HG03066 (cell line): ENCODE results near the gene AMN1.
"Not testable (repeated sequence)": the region's sequence is repeated elsewhere in the genome, so short reads cannot be mapped to it uniquely, and the experiment has no call there.

Source experiments
- ATAC-seq: cut with Tn5 transposase; IDR thresholded peaks from one replicate; pipeline ENCODE4 v1.9.1; 2021; ENCODE audit warnings: low read depth; ENCODE audit not compliant: unreplicated experiment

The AMN1 gene

GRCh38 chr12:31687101-31687527 is 41.7 kb downstream of the AMN1 start:
- no peak for ATAC-seq

GRCh38 chr12:31685801-31686200 is 43.0 kb downstream of the AMN1 start:
- ATAC-seq = no peak

GRCh38 chr12:31682136-31682962 is 46.5 kb downstream of the AMN1 start:
- ATAC-seq = peak; percentile 86

- no peak for ATAC-seq
Measured at GRCh38 chr12:31672521-31672920, 56.3 kb downstream of the AMN1 start.

GRCh38 chr12:31669582-31669981 is 59.2 kb downstream of the AMN1 start:
- ATAC-seq = not testable (repeated sequence)

- ATAC-seq = no peak
Measured at GRCh38 chr12:31669020-31669419, 59.8 kb downstream of the AMN1 start.

GRCh38 chr12:31664038-31664437 is 64.8 kb downstream of the AMN1 start:
- no peak for ATAC-seq

GRCh38 chr12:31663576-31663975 is 65.2 kb downstream of the AMN1 start:
- no peak for ATAC-seq

GRCh38 chr12:31662176-31662849 is 66.5 kb downstream of the AMN1 start:
- ATAC-seq = no peak

- peak; percentile 100 for ATAC-seq
Measured at GRCh38 chr12:31659087-31659942, 69.5 kb downstream of the AMN1 start, which contains the start of gene ETFBKMT. Gene ETFBKMT, plus strand, starts transcription at chr12:31659688. Its CDS starts 2,266 bp downstream, at chr12:31661954.

- ATAC-seq = peak; percentile 3
Measured at GRCh38 chr12:31658471-31659086, 70.2 kb downstream of the AMN1 start.

GRCh38 chr12:31655792-31656191 is 73.0 kb downstream of the AMN1 start:
- ATAC-seq = no peak

- no peak for ATAC-seq
Measured at GRCh38 chr12:31655208-31655607, 73.6 kb downstream of the AMN1 start.

GRCh38 chr12:31651893-31652521 is 76.8 kb downstream of the AMN1 start:
- ATAC-seq = no peak

GRCh38 chr12:31650918-31651317 is 77.9 kb downstream of the AMN1 start:
- ATAC-seq = no peak

GRCh38 chr12:31647086-31647491 is 81.7 kb downstream of the AMN1 start:
- no peak for ATAC-seq

GRCh38 chr12:31645924-31646323 is 82.9 kb downstream of the AMN1 start:
- ATAC-seq = no peak

- no peak for ATAC-seq
Measured at GRCh38 chr12:31644536-31644935, 84.3 kb downstream of the AMN1 start.

- ATAC-seq = no peak
Measured at GRCh38 chr12:31641509-31642090, 87.2 kb downstream of the AMN1 start.

- ATAC-seq = no peak
Measured at GRCh38 chr12:31634620-31635019, 94.2 kb downstream of the AMN1 start.
